Stimulated activated CD4-positive, alpha-beta T cell treated with anti-CD3 and anti-CD28 coated beads, TNF-alpha, amount 100 ng/mL, for 4 hours (primary cell): Measurements from ENCODE around the gene CNTNAP4.

Experiments used
- DNase-seq, 3 experiments: peaks; one replicate each; pipeline ENCODE4 v3.0.0-alpha.2; 2020; ENCODE audit warnings: low read depth in 3 of 3

Gene CNTNAP4

DNA sequence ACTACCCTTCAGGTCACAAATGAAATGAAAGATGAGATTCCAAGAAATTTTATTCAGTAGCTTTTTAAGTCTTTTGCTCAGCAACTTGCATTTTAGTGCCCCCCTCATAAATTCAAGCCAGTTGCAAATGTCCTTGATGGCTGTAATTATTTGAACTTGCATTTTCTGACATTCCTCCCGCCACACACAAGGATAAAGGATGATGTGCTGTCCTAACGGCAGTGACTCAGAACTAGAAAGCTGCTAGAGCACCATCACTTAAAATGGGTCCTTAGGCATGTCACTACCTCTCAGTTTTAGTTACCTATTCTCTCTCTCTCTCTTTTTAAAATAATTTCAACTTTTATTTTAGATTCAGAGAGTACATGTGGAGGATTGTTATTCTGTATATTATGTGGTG is 306.7 kb downstream of the CNTNAP4 start:
- DNase-seq, result no peak

DNA sequence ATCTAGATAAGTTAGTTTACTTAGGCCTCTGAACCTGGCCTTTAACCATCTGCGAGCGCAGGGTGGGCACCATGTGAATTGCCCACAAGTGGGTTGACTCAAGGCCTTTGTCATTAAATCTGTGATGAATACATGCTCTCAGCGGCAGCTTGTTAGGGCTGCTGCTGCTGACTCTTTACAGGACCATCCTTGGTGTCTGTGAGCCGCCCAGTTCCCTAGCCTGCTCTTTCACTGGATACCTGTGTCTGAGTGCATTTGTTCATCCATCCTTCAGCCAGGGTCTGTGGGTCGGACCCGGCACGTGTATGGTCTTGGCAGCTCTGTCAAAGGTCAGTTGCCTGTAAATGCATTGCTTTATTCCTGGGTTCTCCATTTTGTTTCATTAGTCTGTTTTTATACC is 321.3 kb downstream of the CNTNAP4 start:
- DNase-seq, result no peak

DNA sequence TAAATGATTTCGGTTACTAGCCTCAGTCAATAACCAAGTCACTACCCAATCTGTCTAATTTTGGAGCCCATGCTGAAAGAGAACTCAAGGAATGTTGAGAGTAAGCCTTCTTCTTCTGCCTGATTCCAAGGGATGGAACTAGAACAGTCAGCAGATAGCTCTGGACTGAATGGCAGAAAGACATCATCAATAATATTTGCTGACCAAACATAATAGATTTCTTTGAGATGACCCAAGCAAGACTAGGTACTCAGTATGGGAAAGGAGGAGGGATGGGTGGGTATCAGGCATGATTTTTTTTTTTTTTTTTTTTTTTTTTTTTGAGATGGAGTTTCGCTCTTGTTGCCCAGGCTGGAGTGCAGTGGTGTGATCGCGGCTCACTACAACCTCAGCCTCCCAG is 330.1 kb downstream of the CNTNAP4 start:
- DNase-seq, result no peak
